ENCODE data around the gene FAM120B.
A peak's percentile ranks its signal among the peaks of the same experiment; 100 is the strongest.

FAM120B gene

DNA sequence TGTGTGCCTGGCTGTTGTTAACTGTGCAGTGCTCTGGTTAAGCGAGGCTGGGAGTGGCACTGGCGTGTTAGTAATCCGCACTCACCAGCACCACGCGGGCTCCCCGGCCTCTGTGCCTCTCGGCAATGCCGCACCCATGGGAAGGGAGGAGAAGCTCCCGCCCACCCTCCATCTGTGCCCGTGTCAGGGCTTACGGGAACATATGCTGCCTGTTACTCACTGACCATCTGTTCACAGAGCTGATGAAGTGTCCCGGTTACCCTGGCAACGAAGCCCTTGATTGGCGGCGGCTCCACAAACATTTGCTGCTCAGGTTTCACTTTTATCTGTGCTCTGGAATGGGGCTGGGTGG, 131.8 kb downstream of the FAM120B start:
- DNase-seq (ENCODE audit: low read depth) = peak; percentile 99
- TF ChIP-seq, protein P1, sequence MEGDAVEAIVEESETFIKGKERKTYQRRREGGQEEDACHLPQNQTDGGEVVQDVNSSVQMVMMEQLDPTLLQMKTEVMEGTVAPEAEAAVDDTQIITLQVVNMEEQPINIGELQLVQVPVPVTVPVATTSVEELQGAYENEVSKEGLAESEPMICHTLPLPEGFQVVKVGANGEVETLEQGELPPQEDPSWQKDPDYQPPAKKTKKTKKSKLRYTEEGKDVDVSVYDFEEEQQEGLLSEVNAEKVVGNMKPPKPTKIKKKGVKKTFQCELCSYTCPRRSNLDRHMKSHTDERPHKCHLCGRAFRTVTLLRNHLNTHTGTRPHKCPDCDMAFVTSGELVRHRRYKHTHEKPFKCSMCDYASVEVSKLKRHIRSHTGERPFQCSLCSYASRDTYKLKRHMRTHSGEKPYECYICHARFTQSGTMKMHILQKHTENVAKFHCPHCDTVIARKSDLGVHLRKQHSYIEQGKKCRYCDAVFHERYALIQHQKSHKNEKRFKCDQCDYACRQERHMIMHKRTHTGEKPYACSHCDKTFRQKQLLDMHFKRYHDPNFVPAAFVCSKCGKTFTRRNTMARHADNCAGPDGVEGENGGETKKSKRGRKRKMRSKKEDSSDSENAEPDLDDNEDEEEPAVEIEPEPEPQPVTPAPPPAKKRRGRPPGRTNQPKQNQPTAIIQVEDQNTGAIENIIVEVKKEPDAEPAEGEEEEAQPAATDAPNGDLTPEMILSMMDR (conservative IDR thresholded peaks at IDR 0.05; ENCODE audit: low read depth, low read length) = no peak
- H3K4me3 ChIP-seq (ENCODE audit: low read depth, low read length) = peak overlapping the region; percentile 15

DNA sequence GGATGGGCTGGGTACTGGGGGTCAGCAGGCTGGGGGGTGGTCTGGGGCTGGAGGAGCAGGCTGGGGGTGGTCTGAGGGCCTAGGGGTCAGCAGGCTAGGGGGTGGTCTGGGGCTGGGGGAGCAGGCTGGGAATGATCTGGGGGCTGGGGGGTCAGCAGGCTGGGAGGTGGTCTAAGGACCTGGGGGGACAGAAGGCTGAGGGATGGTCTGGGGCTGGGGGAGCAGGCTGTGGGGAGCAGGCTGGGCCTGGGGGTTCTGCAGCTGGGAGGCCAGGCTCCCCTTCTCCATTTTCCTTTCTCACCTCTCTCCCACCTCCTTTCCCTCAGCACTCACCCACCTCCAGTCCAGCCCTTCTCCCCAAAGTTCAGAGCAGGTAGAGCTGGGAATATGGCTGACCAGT, 132.3 kb downstream of the FAM120B start:
- no peak for DNase-seq (ENCODE audit: low read depth)

DNA sequence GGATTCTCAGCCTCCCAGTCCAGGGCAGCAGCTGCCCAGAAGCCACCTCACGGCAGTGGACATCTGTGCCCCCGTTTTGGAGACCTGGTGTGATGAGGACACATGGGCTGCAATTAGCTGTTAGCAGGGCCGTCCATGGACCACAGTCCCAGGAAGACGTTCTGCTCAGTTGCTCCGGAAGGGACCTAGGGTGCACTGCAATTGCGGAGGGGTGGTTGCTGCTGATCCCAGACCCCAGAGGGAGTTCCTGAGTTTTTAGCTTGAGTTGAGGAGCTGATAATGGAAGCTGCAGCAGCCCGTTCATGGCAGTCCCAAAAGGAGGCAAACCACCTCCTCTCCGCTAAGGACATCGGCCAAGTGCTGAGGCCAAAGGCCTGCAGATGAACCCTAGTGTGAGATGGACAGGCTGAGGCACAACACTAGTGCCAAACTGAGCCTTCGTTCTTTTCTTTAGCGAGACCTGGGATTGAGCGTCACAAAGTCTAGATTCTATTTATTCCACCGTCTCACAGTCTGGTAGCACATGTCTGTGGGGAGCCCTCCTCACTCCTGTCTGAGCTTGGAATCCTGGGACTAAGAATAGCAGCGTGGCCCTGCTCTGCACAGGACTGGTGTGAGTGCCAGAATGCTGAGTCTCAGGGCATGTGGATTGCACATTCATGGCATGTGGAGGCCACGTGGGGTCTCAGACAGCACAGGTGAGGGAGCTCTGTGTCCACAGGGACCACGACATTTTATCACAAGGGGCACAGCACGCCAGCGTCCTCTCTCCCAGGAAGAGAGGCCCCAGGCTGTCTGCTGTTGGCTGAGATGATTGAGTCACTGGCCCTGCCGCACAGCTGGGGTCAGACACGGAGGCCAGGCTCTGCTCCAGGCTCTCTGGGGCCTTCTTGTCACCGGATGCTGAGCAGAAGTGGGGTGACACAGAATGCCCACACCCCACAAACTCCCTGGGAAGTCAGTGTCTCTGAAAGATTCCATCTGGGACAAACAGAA, 133.1 kb downstream of the FAM120B start:
- DNase-seq (ENCODE audit: low read depth) = peak; percentile 22
- TF ChIP-seq, protein P1 (conservative IDR thresholded peaks at IDR 0.05; ENCODE audit: low read depth, low read length) = no peak
- H3K4me3 ChIP-seq (ENCODE audit: low read depth, low read length) = no peak overlapping the region

More for the DNA sequence above, 132.3 kb downstream of the FAM120B start:
- no peak overlapping the region for H3K4me3 ChIP-seq (ENCODE audit: low read depth, low read length)
- TF ChIP-seq, protein P1 (conservative IDR thresholded peaks at IDR 0.05; ENCODE audit: low read depth, low read length) = no peak

DNA sequence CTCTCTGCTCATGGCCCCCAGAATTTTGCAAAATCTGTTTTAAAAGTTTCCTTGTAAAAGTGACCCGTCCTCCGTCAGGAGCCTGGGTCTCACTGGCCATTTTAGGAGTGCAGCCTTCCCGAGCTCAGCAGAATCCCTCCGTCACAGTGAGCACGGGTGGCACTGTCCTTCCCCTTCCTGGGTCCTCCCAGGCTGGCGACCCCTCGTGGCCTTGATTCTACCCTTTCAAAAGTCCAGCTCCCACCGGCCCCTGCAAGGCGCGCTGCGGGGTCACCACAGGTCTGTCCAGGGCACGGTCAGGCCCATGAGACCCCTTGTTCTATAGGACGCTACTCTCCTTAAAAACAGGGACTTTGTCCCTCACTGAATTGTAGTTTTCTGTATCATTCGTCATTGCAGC, 133.9 kb downstream of the FAM120B start:
- no peak overlapping the region for H3K4me3 ChIP-seq (ENCODE audit: low read depth, low read length)
- TF ChIP-seq, protein P1 (conservative IDR thresholded peaks at IDR 0.05; ENCODE audit: low read depth, low read length) = no peak
- DNase-seq (ENCODE audit: low read depth) = no peak

DNA sequence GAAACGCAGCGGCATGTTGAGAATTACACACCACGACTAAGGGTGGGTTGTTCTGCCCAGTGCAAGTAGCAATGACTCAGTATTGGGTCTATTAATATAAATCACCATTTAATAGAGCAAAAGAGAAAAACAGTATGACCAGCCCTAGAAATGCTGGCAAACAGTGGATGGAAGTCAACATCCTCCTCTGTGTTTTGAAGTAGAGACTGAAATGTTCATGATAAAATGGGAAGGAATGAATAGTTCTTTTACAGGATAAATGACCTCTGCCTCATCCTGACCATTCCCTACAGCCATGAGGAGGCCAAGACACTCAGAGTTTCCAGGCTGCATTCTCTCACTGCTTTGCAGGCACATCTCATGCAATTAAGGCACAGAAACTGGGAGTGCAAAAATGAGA, 134.8 kb downstream of the FAM120B start:
- TF ChIP-seq, protein P1 (conservative IDR thresholded peaks at IDR 0.05; ENCODE audit: low read depth, low read length) = no peak
- no peak for DNase-seq (ENCODE audit: low read depth)
- no peak overlapping the region for H3K4me3 ChIP-seq (ENCODE audit: low read depth, low read length)

DNA sequence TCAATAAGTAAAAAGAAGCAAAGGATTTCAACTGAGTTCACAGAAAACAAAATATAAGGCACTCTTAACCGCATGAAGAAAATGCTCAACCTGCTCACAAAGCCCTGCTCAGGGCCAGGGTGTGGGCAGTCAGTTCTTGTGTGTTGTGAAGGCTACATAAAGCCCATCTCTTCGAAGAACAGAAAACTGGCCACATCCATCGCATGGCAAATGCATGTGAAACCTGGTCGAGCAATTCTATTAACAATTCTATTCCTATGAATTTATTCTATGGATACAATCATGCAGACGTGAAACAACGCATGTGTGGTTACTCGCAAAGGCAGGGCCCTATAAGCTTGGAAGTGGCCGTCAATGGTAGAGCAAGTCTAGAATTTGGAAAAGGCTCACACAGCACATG, 136.0 kb downstream of the FAM120B start:
- no peak for DNase-seq (ENCODE audit: low read depth)
- TF ChIP-seq, protein P1 (conservative IDR thresholded peaks at IDR 0.05; ENCODE audit: low read depth, low read length) = no peak
- no peak overlapping the region for H3K4me3 ChIP-seq (ENCODE audit: low read depth, low read length)
